GM21390 (cell line): ENCODE measurements around the gene CEBPB.

Source experiments
- ATAC-seq: cut with Tn5 transposase; IDR thresholded peaks from one replicate; pipeline ENCODE4 v1.9.1; 2021; ENCODE audit not compliant: unreplicated experiment

Gene CEBPB

DNA sequence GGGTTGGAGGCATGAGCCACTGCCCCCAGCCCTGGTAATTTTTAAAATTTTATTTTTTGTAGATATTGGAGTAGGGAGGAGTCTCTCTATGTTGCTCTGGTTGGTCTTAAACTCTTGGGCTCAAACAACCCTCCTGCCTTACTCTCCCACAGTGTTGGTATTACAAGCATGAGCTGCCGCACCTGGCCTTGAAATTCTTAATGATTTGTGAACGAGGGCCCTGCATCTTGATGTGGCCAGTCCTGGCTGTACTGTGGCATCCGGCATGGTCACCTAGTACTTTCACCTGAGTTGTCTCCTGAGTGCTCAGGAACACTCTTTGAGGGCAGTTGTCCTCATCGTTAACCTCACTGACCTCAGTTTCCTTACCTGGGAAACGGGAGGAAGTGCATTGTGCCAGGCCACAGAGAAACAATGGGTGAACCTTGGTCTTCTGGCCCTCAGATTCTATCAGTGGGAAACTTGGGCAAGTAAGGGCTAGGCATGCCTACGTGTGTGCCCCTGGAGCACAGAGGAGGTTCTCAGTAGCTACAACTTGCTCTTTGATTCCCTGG, 19.5 kb downstream of the CEBPB start:
- ATAC-seq, result no peak

DNA sequence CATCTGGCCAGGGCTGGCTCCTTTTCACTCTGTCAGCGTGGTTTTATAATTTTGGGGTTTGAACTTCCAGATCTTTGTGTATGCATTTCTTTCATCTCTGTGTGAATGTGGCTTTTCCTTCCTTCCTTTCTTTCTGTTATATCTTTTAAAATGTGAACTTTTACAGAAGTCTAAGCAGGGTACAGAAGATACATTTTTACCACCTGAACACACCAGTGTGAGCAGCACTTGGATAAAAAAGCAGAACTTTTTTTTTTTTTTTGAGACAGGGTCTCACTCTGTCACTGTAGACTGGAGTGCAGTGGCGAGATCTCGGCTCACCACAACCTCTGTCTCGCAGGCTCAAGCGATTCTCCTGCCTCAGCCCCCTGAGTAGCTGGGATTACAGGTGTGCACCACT, 20.5 kb downstream of the CEBPB start:
- ATAC-seq, result no peak

DNA sequence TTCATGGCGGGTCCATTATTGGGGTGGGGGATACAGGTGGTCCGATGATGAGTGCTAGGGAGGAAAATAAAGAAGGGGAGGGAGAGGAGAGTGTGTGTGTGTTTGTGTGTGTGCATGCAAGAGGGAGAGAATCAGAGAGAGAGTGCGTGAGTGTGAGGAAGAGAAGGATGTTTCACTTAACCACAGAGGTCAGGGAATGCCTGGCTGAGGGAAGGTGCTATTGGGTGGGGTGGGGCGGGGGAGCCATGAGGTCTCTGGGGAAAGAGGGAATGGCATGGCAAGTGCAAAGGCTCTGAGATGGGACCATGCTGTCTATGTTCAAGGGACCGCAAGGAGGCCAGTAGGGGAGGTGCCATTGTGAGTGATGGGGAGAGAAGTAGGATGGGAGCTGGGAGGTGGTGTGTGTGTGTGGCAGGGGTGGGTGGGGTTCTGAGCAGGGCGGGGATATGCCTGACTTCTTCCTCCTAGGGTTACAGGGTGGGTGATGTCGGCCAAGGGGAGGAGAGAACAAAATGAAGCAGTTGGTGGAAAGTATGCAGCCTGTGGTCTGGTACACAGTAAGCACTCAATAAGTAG, 23.0 kb downstream of the CEBPB start:
- no peak for ATAC-seq

DNA sequence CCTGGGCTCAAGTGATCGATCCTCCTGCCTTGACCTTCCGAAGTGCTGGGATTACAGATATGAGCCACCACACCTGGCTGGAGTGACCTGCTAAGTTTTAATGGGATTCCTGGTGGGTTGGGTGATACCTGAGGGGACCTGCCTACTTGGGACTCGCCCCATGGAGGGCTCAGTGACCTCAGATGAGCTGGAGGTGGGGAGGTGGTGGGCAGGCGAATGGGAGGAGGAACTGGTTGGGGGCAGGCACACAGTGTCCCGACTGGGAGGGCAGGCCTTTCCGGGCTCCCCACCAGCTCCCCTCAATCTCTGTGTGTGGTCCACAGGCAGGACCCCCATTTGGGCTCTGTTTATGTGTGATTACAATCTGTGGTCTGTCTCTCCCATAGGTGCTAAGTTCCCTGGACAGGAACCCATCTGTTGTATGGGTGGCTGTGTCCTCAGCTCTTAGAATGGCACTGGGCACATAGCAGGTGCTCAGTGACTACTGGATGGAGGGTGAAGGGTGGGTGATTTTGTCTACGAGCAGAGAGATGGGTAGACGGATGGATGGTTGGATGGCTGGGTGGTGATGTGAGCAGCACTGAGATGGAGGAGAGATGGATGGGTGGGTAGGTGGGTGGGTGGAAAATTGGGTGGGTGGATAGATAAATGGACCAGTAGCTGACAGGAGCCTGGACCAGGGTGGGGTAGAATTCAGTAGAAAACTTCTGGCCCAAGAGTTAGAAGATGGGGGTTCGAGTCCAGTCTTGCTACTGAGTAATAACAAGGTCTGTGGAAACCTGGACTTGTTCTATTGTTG, 23.8 kb downstream of the CEBPB start:
- ATAC-seq, result no peak

DNA sequence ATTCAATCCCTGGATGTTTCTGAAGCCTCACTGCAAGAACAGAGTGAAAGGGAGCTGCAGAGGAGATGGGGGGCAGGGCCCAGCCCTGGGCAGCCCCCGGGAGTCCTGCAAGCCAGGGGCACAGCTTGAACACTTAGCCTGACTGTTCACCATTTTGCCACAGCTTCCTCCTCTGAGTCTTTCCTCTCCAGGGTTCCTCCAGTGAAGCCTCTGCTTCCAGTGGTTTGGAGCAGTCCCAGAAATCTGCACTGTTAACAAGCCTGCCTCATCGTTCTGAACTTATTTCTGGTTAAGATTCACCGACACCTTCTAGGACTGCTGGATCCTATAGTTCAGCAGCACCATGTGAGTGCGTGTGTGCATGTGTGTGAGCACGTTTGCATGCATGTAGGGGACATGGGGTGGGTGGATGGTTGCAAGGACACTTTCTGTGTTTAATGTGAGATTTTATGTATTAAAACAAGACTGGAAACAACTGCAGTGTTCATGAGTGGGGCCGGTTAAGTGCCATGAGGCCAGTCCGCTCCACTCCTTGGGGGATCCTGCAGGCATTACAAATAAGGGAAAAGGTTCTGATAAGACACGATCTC, 24.6 kb downstream of the CEBPB start:
- no peak for ATAC-seq

DNA sequence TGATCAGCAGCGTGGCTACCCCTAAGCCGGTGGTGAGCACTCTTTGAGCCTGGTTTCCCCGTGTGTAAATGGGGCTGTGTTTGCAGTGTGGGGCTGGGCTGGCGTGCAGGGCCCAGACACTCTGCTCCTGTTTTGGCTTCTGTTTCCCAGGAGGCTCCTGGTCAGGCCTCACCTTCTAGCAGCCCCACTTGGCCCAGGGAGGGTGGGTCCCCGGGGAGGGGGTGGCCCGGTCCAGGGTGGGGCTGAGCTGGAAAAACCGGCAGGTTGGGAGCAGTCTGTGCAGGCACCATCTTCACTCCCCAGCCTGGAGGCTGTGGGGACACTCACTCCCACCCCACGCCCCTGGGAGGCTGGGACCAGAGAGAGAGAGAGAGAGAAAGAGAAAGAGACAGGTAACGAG, 25.3 kb downstream of the CEBPB start:
- no peak for ATAC-seq

DNA sequence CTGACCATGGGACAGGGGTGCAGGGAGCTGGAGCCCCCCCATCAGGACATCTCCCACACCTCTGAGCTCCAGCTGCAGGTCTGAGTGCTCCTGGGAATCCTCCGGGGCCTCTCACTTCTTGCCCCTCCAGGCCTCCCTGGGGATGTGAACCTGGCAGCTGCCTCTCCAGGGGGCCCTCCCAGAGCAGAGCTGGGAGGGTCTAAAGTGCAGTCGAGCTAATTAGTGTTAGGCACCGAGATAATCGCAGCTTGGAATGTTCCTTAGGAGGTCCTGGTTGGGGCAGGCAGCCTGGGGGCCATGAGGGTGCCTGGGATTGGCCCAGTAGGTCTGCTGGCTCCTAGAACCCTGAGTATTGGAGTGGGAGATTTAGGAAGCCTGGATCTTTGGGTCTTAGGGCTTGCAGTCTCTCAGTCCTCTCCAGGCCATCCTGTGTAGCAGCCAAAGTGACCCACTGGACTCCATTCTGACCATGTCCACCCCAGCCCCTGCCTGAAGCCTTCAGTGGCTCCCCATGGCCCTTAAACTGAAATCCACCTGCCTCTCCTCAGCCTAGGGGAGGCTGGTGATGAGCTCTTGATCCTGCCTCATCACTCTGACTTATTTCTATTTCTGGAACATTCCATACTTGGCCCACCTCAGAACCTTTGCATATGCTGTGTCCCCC, 26.0 kb downstream of the CEBPB start:
- no peak for ATAC-seq

DNA sequence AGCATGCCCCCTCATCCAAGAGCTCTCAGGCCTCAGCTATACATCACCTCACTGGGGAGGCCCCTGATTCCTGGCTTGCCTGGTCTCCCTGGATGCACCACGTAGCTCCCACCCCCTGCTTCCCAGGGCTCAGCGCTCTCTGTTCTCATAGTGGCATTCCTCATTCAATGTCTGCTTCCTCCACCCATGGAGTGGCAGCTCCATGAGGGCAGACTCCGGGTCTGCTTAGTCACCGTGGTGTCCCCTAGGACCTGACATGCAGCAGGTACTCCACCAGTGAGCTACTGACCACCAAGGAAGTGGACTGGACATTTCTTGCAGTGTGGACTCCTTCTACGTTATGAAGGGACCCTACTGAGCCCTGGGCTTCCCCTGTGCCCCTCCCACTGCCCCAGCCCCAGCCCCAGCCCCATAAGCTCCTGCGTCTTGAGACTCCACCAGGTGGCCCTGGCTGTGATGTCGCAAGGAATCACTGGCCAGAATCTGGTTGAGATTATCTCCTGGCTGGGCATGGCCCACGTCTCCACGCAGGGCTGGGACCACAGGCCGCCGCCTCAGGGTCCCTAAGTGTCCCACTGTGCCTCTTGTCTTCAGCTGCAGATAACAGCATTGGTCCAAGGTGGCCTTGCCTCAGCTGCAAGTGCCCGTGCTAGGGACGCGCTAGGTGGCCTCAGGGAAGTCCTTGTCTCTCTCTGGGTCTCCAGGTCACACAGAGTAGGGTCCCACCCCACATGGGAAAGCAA, 26.7 kb downstream of the CEBPB start:
- no peak for ATAC-seq

DNA sequence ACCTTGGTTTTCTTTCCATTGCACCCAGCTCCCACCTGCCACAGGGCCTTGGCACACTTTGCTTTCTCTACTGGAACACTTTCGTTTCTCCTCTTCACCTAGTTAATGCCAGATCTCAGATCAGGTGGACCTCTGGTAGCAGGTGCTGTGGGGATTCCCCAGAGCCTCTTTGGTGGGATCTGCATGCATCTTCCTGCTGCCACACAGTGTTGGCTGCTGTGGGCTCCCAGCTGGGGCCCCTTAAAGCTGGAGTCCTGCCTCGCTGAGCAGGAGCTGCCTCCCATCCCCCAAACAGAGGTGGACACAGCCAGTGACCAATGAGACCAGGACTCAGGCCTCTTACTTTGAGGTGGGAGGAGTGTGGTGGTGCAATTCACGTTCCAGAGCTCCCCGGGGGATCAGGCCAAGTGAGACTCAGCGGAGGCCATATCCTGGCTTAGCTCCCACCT, 28.4 kb downstream of the CEBPB start:
- no peak for ATAC-seq

DNA sequence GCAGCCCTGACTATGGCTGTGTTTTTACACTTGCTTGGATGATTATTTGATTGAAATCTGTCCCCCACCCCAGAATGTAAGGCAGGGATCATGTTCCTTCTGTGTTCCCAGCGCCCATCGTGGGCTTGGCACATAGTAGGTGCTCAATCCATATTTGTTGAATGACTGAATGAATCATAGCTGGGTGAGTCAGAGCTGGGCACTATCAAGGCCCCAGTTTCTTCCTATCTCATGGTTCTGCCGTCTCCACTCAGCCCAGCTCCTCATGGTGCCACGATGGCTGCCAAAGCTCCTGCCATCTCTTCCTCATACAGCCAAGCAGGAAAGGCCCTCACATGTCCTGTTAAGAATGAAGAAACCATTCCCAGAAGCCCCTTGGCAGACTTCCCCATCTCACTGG, 29.0 kb downstream of the CEBPB start:
- no peak for ATAC-seq

DNA sequence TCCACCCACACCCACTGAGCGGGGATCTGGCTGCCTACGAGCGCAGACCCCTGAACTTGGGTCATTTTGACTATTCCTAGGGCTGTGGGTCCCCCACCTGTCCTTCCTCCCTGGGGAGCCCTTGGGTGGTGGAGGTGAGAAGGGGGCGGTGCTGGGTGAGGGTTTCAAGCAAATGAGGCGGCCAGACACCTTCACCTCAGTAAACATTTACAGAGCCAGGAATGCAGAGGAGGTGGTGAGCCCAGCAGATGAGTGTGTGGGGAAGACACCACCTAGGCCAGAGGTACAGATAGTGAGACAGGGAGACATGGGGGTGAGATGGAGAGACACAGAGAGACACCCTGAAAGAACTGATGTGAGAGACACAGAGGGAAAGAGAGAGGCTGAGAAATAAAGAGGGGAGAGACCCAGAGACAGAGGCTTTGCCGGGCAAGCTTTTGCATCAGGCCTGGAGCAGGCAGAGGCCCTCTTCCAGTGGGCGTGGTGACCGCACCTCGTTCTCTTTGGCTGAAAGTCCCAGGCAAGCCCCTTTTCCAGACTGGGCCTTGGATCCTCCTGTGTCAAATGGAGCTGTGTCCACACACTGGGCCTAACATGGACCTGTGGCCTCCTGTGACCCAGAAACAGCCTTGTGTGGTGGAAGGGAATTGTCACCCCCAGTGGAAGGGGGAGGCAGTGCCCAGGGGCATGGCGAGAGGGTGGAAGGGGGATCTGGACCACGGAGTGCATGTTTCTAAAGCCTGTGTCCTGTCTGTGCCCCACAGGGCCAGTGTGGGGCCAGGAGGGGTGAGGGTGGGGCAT, 29.7 kb downstream of the CEBPB start:
- ATAC-seq, result no peak

DNA sequence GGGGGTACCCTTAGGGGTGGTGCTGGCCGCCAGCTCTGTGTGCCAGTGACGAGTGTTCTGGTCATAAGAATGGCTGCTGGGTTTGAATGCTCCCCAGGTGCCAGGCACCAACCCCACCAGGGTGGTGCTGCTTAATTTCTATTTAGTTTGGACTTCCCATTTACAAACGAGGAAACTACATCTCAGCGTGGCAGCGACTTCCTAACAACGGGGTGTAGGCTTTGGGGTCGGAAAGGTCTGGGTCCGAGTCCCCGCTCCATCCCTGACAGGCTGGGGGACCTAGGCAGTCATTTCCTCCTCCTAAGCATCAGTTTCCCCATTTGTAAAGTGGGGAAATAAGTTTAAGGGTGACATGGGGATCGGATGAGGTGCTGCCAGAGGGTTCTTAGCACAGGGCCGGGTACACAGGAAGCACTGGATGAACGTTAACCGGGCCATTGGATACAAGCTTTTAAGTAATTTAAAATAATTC, 30.3 kb downstream of the CEBPB start:
- no peak for ATAC-seq

DNA sequence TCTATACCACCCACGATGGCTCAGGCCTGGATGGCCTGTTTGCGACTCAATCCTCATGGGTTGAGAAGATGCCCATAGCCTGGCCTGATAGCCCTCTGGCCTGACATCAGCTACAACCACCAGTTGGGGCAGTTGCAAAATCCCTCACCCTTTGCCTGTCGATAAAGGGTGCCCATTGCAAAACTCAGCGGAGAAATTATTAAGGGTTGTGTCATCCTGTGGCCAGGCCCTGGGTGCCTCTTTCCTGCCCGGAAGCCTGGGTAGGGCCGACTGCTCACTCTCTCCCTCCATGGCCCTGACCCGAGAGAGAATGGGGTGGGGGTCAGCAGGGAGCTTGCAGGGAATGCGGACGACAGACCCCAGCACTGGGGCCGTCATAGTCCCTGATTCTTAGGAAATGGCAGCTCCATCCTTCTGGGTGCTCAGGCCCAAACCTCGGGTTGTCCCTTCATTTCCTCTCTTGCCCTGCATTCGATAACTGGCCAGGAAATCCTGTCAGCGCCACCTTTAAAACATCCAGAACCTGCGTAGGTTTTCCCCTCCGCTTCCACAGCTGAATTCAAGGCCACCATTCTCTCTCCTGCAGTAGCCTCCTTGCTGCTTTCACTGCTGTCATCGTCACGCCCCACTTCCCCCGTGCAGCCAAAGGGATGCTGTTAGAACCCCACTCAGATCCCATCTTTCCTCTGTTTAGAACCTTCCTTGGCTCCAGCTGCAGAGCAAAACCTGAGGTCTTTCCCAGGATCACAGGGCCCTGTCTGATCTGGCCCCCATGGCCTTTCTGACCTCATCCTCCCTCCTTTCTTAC, 31.1 kb downstream of the CEBPB start:
- ATAC-seq, result no peak

DNA sequence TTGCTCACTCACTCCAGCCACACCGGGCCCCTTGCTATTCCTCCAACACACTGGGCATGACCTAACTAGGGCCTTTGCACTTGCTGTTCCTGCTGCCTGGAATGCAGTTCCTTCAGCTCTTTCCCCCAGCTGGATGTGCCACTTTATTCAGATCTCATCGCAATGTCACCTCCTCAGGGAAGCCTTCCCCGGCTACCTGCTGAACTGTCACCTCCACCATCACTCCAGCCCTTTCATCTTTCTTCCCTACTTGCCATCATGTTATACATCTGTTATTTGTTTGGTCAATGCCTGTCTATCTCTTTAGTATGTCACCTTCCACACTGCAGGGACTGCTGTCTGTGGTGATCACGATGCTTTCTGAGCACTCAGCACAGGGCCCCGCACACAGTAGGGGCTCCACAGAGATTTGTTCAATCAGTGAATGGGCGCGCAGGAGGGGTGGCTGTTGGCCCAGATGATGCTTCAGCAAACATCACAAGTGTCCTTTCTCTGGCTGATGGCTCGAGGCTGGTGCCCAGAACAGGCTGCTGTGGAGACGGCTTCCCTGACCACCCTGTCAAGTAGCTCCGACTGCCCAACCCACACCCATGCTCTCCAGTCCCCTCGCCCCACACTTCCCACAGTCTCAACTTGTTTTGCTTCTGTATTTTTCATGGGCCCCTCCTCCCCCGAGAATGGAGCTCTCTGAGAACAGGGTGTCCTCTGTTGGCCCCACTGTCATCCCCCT, 31.8 kb downstream of the CEBPB start:
- ATAC-seq, result no peak

DNA sequence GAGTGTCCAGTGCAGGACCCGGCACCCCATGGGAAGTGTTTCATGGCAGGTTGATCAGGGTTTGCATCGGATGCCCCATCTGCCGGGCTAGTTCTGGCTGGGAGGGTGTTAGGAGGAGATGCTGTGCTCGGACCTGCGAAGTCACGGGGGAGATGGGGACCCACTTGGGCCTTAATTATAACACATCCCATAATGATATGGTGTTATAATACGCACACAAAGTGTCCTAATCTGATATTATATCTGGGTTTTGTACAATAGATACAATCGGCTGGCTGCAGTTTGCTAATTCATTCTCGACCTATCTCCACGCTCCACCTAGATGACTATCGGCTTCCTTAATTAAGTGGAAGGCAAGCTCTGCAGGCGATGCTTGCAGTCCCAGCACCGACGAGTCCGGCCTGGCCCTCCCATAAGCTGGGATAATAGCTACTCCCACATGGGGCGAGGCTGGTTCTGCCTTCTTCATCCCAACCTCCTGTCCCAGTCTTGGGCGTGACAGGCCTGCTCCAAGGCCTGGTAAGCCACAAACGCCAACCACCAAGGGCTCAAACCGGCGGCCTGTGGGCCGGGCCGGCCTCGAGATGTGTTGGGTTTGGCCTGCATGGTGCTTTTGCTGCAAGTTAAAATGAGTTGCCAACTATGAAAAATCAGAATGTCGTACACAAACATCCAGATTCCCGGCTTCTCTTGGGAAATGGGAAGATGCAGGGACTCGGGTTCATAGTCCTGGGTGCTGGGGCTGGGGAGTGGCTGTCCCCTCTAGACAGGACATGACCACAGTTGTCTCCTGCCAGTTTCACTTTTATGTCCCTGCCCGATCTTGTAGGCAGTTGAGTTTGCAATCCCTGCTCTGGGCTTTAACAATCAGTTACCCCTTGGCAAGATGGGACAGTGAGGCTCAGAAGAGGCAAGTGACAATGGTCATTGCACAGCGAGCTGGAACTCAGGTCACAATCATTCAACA, 32.7 kb downstream of the CEBPB start:
- no peak for ATAC-seq

DNA sequence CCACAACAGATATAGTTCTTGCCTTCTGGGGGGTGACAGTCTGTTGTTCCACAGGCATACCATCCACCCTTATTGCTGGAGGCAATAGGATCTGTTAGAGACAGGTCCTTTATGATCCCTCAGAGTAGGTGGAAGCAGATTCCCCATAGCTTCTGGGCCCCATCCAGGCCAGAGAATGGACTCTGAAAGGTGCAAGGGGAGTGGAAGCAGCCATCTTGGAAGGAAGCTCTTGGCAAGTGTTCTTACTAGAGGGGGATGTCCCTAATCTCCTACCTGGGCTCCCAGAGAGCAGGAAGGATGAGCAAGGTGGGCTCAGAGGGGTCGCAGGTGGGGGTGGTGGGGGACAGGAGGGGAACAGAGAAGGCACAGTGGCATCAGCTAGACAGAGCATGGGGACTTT, 33.4 kb downstream of the CEBPB start:
- no peak for ATAC-seq

DNA sequence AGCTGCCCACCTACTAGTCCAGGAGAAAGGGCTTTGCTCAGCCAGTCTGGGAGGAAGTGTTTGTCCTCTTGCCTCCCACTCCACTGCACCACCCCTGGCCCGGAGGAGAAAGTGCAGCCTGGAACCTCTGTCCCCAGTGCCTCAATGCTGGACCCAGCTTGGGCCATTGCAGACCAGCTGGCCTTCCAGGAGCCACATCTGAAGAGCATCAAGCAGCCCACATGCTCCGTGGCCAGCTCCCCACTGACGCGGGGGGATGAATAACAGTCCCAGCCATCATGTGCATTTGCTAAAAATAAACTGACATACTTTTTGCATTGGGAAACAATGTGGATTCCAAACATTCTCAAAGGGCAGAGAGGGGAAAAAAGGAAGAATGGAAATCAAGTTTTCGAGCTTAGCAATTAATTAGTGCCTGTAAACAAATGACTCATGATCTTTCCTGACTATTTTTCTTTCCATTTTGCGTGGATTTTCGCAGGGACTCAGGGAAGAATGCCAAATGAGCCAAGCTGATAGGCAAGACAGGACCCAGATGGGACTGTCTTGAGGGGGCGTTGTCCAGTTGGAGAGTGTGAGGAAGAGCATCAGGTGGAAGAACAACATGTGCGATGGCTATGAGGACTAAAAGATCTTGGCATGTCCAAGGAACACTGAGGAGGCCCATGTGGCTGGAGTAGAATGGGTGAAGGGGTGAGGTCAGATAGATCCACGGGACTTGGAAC, 34.1 kb downstream of the CEBPB start:
- no peak for ATAC-seq
